Activated CD8-positive, alpha-beta T cell treated with anti-CD3 and anti-CD28 coated beads, Interleukin-2, amount 10 ng/mL, durations not matched to agents 7 days and 5 days (primary cell): ENCODE results near the gene RACK1. TPM values are rescaled to one million over a fixed set of nuclear protein-coding genes. Genes with fewer than 3 reads are reported as not detected.

Experiments
- ATAC-seq: fragments of 150-1000 bp; cut with Tn5 transposase; one replicate; pipeline ENCODE4 v1.10.0; 2021; ENCODE audit warnings: moderate library complexity
- CTCF ChIA-PET: fragments of 350-600 bp; sonication (Branson Sonifier 250); formaldehyde crosslinking; loops from one replicate; lab custom pipeline; 2021; ENCODE audit warnings: antibody characterized with exemption; lab: Charles Lee
- POLR2A ChIA-PET: fragments of 350-600 bp; sonication (Branson Sonifier 250); formaldehyde crosslinking; loops from one replicate; lab custom pipeline; 2021; ENCODE audit warnings: antibody characterized with exemption; lab: Charles Lee
- DNase-seq: peaks from one replicate; pipeline ENCODE4 v3.0.0-alpha.2; 2020
- H3K27ac Mint-ChIP-seq: one replicate; pipeline ENCODE4 v1.8.0; 2021; ENCODE audit warnings: mild to moderate bottlenecking, mixed read lengths
- H3K27me3 Mint-ChIP-seq: one replicate; pipeline ENCODE4 v1.8.0; 2021; ENCODE audit warnings: low read depth, mixed read lengths
- H3K36me3 Mint-ChIP-seq: one replicate; pipeline ENCODE4 v1.8.0; 2021; ENCODE audit warnings: low read depth, mixed read lengths
- H3K4me1 Mint-ChIP-seq: one replicate; pipeline ENCODE4 v1.8.0; 2021; ENCODE audit warnings: low read depth, mixed read lengths
- H3K4me3 Mint-ChIP-seq: one replicate; pipeline ENCODE4 v1.8.0; 2021; ENCODE audit warnings: mild to moderate bottlenecking, mixed read lengths
- H3K9me3 Mint-ChIP-seq: one replicate; pipeline ENCODE4 v1.8.0; 2022; ENCODE audit warnings: mixed read lengths; ENCODE audit not compliant: insufficient read depth
- total RNA-seq, 2 experiments: library from RNA; stranded (reverse); gene quantifications; one replicate each; pipeline ENCODE4 v1.2.3, GENCODE V29; 2021

Gene RACK1
- total RNA-seq, 2 experiments from 2014 or later: 1,796 to 1,942 TPM

DNA sequence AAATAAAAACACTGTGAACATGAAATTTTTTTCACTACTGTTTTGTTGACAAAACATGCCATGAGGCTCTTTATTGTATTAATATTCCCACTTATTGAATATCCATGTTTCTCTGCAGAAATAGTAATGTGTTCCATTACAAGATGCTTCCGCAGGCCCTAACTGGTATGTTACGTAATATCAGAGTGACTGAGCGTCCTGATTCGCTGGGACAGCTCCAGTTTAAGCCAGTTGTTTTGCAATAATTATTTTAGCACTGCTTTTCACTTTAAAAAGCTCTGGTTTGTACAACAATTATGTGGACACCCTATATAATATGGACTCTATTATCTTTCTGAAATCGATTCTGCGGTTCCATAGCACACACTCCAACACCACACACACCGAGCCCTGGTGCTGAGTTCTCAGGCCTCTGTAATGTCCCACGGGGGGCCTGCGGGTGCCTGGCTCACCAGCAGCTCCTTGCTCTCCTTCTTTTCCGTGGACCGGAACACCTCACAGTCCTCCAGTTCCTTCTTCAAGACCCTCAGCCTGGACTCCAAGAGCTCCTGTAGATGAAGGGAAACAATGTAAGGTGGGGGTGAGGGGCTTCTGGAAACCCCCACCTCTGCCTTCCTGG is 40.5 kb downstream of the RACK1 start:
- ATAC-seq (no peak), DNase-seq (no peak)
- Mint-ChIP-seq H3K9me3 (no peaks in the 10 kb centered on the region), H3K4me1 (peaks cover 34% of the 10 kb centered on the region), H3K36me3 (peaks cover 4% of the 10 kb centered on the region), H3K27ac (no peak overlapping the region), H3K27me3 (peaks cover 39% of the 10 kb centered on the region), H3K4me3 (peak overlapping the region; percentile 76)
- ChIA-PET CTCF (interaction anchor here (1.4 to 1.9 kb wide), 2 partner anchors 12 to 13 kb away, joined by 4 to 8 read pairs; no protein-coding TSS in a partner anchor), POLR2A (interaction anchor here (0.6 to 5.3 kb wide), 3 partner anchors 11 to 23 kb away, joined by 3 to 40 read pairs (median 5); no protein-coding TSS in a partner anchor)

DNA sequence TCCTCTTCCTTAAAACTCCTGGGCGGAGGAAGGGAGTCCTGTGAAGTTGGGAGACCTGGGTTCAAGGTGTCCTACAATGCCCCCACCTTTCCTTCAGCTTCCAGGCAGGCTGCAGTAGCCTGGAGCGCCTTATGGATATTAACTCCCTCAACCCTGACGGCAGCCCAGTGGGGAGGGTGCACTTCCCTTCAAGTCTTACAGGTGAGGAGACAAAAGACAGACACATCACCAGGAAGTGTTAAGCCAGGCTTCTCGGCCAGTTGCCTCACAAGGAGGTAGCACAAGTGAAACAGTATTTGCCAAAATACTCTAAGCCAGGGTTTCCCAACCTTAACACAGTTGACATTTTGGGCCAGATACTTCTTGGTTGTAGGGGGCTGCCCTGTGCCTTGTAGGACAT is 42.9 kb downstream of the RACK1 start:
- H3K27ac Mint-ChIP-seq: no peak overlapping the region
- ChIA-PET POLR2A (interaction anchor here (1.9 kb wide), 1 partner anchor 9 kb away, joined by 7 read pairs; no protein-coding TSS in a partner anchor), CTCF (no interaction called here)
- peaks cover 13% of the 10 kb centered on the region for H3K4me1 Mint-ChIP-seq
- H3K9me3 Mint-ChIP-seq: no peaks in the 10 kb centered on the region
- DNase-seq (no peak), ATAC-seq (no peak)
- peaks cover 31% of the 10 kb centered on the region for H3K27me3 Mint-ChIP-seq
- no peaks in the 10 kb centered on the region for H3K36me3 Mint-ChIP-seq
- no peak overlapping the region for H3K4me3 Mint-ChIP-seq

DNA sequence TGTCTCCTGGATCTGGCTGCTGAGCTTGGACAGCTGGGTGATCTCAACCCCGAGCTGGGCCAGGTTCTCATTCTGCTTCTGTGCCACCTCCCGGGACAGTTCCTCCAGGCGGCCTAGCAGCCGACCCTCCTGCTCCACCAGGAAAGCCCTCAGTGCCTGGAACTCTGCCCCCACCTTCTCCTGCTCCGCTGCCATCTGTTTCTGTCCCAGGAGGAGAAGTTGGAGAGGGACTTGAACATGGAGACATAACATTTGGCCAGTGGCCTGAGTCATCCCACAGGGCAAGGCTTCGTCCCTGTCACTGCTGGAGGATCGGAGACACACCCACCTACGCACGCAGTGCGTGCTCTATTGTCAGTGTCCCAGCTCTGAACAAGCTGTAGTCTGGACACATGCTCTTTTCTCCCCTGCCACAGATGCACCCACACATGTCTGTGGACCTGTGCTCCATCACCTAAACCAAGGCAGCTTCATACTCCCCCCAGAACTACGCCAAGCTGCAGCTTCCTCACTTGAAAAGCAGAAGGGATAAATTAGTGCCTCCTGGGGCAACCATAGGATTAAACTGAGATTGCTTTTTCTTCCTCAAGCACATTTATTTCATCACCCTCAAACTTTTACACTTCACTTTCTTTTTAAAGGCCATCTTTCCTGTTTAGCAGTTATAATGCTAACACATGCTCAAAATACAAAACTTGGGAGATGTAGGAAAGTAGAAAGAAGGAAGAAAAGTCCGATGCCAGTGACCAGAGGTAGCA is 43.6 kb downstream of the RACK1 start:
- Mint-ChIP-seq H3K9me3 (no peaks in the 10 kb centered on the region), H3K27me3 (peaks cover 25% of the 10 kb centered on the region), H3K36me3 (no peaks in the 10 kb centered on the region), H3K27ac (no peak overlapping the region), H3K4me3 (no peak overlapping the region), H3K4me1 (peaks cover 9% of the 10 kb centered on the region)
- DNase-seq: no peak
- POLR2A ChIA-PET: interaction anchor here (1.1 kb wide), 1 partner anchor 8 kb away, joined by 4 read pairs; no protein-coding TSS in a partner anchor
- no peak for ATAC-seq
- CTCF ChIA-PET: no interaction called here

DNA sequence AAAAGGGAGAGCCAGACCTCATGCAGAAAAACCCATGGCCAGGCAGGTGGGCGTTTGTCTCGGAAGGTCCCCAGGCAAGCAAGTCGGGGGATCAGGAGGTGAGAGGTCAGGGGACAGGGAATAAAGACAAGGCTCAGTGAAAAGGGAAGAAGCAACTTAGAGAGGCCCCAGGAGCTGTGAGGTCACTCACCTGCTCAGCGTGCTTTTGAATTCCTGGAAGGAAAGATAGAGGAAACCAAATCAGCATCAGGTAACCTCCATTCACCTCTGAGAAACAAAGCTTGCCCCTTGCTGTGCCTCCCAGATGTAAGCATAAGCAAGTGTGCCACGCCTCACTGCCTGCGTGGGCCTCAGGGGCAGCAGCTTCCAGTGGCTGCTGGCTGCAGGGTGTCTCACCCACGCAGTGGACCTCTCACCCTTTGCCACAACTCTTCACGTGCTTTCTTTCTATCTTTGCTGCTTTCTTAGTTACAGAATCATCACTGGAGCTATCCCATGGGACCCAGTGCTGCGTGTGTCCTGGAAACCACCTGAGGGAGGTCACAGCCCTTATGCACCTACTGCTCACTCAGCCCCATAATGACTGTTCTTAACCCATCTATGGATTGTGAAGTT is 44.7 kb downstream of the RACK1 start:
- CTCF ChIA-PET: interaction anchor here (0.5 to 2.3 kb wide), 3 partner anchors 8 to 29 kb away, joined by 3 to 11 read pairs (median 4); no protein-coding TSS in a partner anchor
- ATAC-seq (no peak), DNase-seq (no peak)
- Mint-ChIP-seq H3K9me3 (no peaks in the 10 kb centered on the region), H3K36me3 (no peaks in the 10 kb centered on the region), H3K27ac (no peak overlapping the region), H3K27me3 (peaks cover 23% of the 10 kb centered on the region), H3K4me1 (peaks cover 6% of the 10 kb centered on the region), H3K4me3 (no peak overlapping the region)
- POLR2A ChIA-PET: interaction anchor here (1.1 kb wide), 1 partner anchor 7 kb away, joined by 4 read pairs; no protein-coding TSS in a partner anchor

DNA sequence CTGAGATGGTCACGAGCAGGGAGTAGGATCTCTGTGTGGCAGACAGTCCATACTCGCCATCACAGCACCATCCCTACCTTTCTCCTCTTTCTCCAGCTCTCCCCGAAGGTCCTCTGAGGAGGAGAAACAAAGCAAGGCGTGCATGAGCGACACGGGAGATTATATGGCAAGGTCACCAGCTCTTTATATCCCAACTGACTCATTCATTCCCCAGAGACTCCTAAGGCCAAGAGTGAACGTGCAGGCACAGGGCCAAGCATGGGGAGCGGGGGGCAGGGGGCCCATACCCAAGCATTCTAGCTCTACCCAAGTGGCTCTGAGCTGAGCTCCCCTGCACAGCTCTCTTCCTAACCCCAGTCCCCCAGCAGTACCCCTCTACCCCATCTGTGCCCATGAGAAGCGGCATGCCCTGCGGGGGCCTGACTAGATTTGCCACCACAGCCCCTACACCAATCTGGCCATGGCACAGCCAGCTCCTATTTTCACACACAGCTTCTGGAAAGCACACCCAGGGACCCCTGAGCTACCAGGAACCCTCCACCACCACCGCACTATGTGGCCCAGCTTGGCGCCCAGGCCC is 45.5 kb downstream of the RACK1 start:
- no peak for ATAC-seq

DNA sequence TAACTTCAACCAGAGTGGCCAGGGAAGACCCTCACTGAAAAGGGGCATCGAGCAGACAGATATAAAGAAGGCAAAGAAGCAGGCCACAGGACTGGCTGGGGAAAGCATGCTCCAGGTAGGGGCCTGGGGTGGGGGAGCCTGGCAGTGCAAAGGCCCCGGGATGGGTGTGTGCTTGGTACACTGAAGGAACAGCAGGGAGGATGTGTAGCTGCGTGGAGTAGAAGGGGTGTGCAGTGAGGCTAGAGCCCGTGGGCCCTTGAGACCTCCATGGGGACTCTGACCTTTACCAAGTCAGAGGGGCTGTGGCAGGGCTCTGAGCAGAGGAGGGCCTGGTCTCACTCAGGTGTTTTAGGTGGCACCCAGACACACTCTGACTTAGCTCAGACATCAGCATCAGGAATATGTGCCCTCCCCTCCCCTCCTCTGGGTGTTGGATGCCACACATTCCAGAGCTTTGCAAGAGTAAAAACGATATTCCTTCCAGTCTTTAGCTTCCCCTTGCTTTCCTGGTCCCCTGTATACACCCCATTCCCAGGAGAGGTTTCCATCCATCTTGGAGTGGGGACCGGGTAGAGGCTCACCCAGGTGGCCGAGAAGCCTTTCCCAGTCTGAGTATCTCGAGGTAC is 46.3 kb downstream of the RACK1 start:
- Mint-ChIP-seq H3K4me3 (no peak overlapping the region), H3K36me3 (no peaks in the 10 kb centered on the region), H3K9me3 (no peaks in the 10 kb centered on the region), H3K27me3 (peaks cover 15% of the 10 kb centered on the region), H3K27ac (no peak overlapping the region), H3K4me1 (peaks cover 10% of the 10 kb centered on the region)
- POLR2A ChIA-PET: interaction anchor here (1.1 kb wide), 1 partner anchor 10 kb away, joined by 3 read pairs; no protein-coding TSS in a partner anchor
- ATAC-seq (no peak), DNase-seq (no peak)
- CTCF ChIA-PET: interaction anchor here (2.0 to 2.3 kb wide), 2 partner anchors 8 to 10 kb away, joined by 4 to 11 read pairs; no protein-coding TSS in a partner anchor

More for the DNA sequence above, 45.5 kb downstream of the RACK1 start:
- peaks cover 3% of the 10 kb centered on the region for H3K4me1 Mint-ChIP-seq
- H3K27me3 Mint-ChIP-seq: peaks cover 19% of the 10 kb centered on the region
- DNase-seq: no peak
- POLR2A ChIA-PET: interaction anchor here (1.1 kb wide), 1 partner anchor 9 kb away, joined by 3 read pairs; no protein-coding TSS in a partner anchor
- CTCF ChIA-PET: interaction anchor here (2.0 to 2.3 kb wide), 2 partner anchors 9 kb away, joined by 4 to 11 read pairs; no protein-coding TSS in a partner anchor
- H3K9me3 Mint-ChIP-seq: no peaks in the 10 kb centered on the region
- no peaks in the 10 kb centered on the region for H3K36me3 Mint-ChIP-seq
- H3K27ac Mint-ChIP-seq: no peak overlapping the region
- no peak overlapping the region for H3K4me3 Mint-ChIP-seq

DNA sequence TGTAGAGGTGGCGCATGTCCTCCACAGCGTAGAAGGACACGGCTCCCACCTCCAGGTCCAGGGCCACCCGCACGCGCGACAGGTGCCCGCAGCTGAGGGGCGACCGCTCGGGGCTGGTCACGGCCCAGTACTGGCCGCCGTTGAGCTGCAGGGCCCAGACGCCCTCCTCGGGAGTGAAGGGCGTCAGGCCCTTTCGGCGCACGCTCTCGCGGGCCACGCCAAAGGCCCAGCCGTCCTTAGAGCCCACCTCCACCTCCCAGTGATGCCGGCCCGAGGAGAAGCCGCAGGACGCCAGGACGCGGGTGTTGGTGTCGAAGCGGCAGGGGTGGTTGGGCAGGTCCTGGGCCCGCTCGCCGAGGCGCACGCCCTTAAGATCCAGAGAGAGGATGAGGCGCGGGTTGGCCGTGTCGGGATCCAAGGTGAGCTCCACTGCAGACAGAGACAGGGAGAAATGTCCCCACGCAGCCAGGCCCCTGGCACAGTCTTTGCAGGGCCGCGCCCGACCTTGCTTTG is 48.4 kb downstream of the RACK1 start:
- no peaks in the 10 kb centered on the region for H3K9me3 Mint-ChIP-seq
- POLR2A ChIA-PET: no interaction called here
- peaks cover 7% of the 10 kb centered on the region for H3K27me3 Mint-ChIP-seq
- H3K27ac Mint-ChIP-seq: no peak overlapping the region
- ATAC-seq (no peak), DNase-seq (no peak)
- H3K4me3 Mint-ChIP-seq: no peak overlapping the region
- H3K36me3 Mint-ChIP-seq: peaks cover 4% of the 10 kb centered on the region
- peaks cover 19% of the 10 kb centered on the region for H3K4me1 Mint-ChIP-seq
- CTCF ChIA-PET: no interaction called here

DNA sequence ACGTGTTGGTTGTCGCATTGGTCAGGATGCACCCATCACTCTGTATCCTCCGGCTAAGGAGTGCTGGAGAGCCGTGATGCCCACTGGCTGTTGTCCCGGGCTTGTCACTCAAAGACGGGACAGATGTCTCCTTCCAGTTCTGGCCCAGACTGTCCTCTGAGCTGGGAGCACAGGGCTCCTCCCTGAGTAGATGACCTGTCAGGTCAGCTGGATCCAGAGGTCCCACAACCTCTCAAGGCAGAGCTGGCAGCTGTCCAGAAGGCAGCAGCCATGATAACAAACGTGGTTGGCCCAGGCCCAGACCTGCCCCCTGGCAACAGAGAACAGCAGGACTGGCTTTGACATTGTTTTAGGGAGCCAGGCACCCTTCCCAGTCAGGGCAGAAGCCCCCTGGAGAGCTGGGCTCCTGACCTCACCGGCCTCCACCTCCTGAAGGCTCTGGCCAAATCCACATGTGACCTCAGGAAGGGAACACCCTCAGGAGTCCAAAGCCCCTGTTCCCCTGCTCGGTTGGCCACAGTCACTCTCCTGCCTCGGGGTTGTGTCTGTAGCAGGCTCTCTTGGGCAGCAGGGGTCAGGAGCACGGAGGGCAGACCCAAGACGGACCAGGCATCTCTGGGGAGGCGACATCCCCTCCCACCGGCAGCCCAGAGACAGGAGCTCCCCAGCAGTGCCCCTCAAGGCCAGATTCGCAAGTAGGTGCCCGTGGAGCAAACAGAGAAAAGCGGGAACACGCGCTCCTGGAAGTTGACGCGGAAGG is 49.0 kb downstream of the RACK1 start:
- H3K9me3 Mint-ChIP-seq: no peaks in the 10 kb centered on the region
- POLR2A ChIA-PET: no interaction called here
- H3K4me3 Mint-ChIP-seq: no peak overlapping the region
- ATAC-seq (no peak), DNase-seq (no peak)
- peaks cover 25% of the 10 kb centered on the region for H3K4me1 Mint-ChIP-seq
- no peak overlapping the region for H3K27ac Mint-ChIP-seq
- H3K36me3 Mint-ChIP-seq: peaks cover 4% of the 10 kb centered on the region
- CTCF ChIA-PET: interaction anchor here (2.0 to 7.7 kb wide), 2 partner anchors 10 to 12 kb away, joined by 4 to 78 read pairs; partner anchors contain the start of gene TRIM7
- peaks cover 2% of the 10 kb centered on the region for H3K27me3 Mint-ChIP-seq

DNA sequence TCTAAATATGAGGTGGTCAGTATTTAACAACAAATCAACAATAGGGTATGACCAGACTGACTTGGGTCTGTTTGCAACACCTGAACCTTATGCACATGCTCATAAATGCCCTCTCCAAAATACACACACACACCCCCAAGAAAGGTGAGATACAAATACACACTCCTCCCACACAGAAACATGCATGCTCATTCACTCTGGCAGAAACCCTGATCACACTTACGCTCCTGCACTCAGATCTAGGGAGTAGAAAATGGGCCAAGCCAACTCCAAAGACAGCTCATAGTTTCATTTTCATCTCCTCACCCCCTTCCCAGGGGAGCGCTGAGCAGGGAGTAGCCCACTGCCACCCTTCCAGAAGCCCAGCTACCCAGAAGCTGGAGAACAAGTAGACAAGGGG is 50.0 kb downstream of the RACK1 start:
- no peak overlapping the region for H3K27ac Mint-ChIP-seq
- CTCF ChIA-PET: interaction anchor here (1.0 to 7.7 kb wide), 3 partner anchors 9 to 29 kb away, joined by 3 to 78 read pairs (median 4); partner anchors contain the start of gene TRIM7
- H3K27me3 Mint-ChIP-seq: no peaks in the 10 kb centered on the region
- ATAC-seq (no peak), DNase-seq (no peak)
- peaks cover 27% of the 10 kb centered on the region for H3K4me1 Mint-ChIP-seq
- POLR2A ChIA-PET: interaction anchor here (2.7 to 2.8 kb wide), 2 partner anchors 12 to 29 kb away, joined by 22 to 40 read pairs; partner anchors contain the start of genes TRIM41 and TRIM7
- H3K4me3 Mint-ChIP-seq: no peak overlapping the region
- H3K36me3 Mint-ChIP-seq: peaks cover 6% of the 10 kb centered on the region
- no peaks in the 10 kb centered on the region for H3K9me3 Mint-ChIP-seq
